OCI-LY3 (cell line): ENCODE data around the gene MT1G.

Source experiments
- EZH2phosphoT487 ChIP-seq: fragments of 200-600 bp; shearing (Covaris generic); IDR thresholded peaks from 2 replicates; pipeline ENCODE4 v1.6.1; 2018; ENCODE audit warnings: antibody characterized with exemption, mixed run types, low read depth
- TF ChIP-seq, protein P1 (sequence below): fragments of 200-600, 300-600 bp; sonication (generic); IDR thresholded peaks from 2 replicates; pipeline ENCODE4 v1.5.1; 2014; ENCODE audit warnings: antibody characterized with exemption, low read length, low read depth

GRCh38 chr16:56626685-56627084 lies 41.2 kb downstream of the MT1G start:
- TF ChIP-seq, protein P1, sequence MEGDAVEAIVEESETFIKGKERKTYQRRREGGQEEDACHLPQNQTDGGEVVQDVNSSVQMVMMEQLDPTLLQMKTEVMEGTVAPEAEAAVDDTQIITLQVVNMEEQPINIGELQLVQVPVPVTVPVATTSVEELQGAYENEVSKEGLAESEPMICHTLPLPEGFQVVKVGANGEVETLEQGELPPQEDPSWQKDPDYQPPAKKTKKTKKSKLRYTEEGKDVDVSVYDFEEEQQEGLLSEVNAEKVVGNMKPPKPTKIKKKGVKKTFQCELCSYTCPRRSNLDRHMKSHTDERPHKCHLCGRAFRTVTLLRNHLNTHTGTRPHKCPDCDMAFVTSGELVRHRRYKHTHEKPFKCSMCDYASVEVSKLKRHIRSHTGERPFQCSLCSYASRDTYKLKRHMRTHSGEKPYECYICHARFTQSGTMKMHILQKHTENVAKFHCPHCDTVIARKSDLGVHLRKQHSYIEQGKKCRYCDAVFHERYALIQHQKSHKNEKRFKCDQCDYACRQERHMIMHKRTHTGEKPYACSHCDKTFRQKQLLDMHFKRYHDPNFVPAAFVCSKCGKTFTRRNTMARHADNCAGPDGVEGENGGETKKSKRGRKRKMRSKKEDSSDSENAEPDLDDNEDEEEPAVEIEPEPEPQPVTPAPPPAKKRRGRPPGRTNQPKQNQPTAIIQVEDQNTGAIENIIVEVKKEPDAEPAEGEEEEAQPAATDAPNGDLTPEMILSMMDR, result no peak
- TF ChIP-seq EZH2phosphoT487, result no peak
